ENCODE results near the gene CARNS1. TPM values are rescaled to one million over a fixed set of nuclear protein-coding genes. Genes with fewer than 3 reads are reported as not detected.

CARNS1 gene
- total and polyA plus RNA-seq, 2 of the 13 experiments (the other 11 are each of a cell fraction or from before 2014, with no cell fraction given) = not detected

- 0 out of 2 replicates have a peak, but pooled peaks have one; percentile 55 for TF ChIP-seq ATF7-NPFF (CRISPR knock-in tag; IDR thresholded peaks at IDR 0.05; ENCODE audit: low read depth)
- TF ChIP-seq FLYWCH1 (CRISPR knock-in tag; IDR thresholded peaks at IDR 0.05) = no peak
- TF ChIP-seq HNRNPLL (IDR thresholded peaks at IDR 0.05; ENCODE audit: low read depth, low read length, poor library complexity, severe bottlenecking) = peak; percentile 82
- no peak for TF ChIP-seq LCORL (IDR thresholded peaks at IDR 0.05)
- peak; percentile 59 for TF ChIP-seq LCORL (CRISPR knock-in tag; IDR thresholded peaks at IDR 0.05)
- TF ChIP-seq ZNF776 (CRISPR knock-in tag; IDR thresholded peaks at IDR 0.05) = no peak
- TF ChIP-seq PCBP1 (IDR thresholded peaks at IDR 0.05; ENCODE audit: borderline replicate concordance, low read depth, low read length) = no peak
- TF ChIP-seq HOXD1 (CRISPR knock-in tag; IDR thresholded peaks at IDR 0.05) = peak; percentile 79; the same call in 1 of the 2 replicates
- TF ChIP-seq SRSF1 (optimal IDR thresholded peaks at IDR 0.05; ENCODE audit: low read depth, low read length) = peak; percentile 66
- TF ChIP-seq MTF1 (CRISPR knock-in tag; IDR thresholded peaks at IDR 0.05) = peak; percentile 56; the same call in 1 of the 2 replicates
- TF ChIP-seq ARID4A (CRISPR knock-in tag; IDR thresholded peaks at IDR 0.05; ENCODE audit: borderline replicate concordance) = peak; percentile 95
- peak; percentile 65; the same call in 1 of the 2 replicates for TF ChIP-seq ZNF12 (CRISPR knock-in tag; IDR thresholded peaks at IDR 0.05)
- TF ChIP-seq ZHX1 (CRISPR knock-in tag; IDR thresholded peaks at IDR 0.05; ENCODE audit: low read depth) = peak; percentile 87; the same call in 1 of the 2 replicates
- peak; percentile 82; the same call in 1 of the 2 replicates for TF ChIP-seq ZNF232 (CRISPR knock-in tag; IDR thresholded peaks at IDR 0.05; ENCODE audit: borderline replicate concordance)
- TF ChIP-seq POLR2A (IDR thresholded peaks at IDR 0.05; ENCODE audit: insufficient read depth in 1 of 2, low read depth in 2 of 2, low read length in 2 of 2) = peak; percentile 80
- TF ChIP-seq ELK4 (CRISPR knock-in tag; IDR thresholded peaks at IDR 0.05; ENCODE audit: borderline replicate concordance) = peak; percentile 89; the same call in 1 of the 2 replicates
These were observed 12.8 kb downstream of the CARNS1 start, which contains the start of gene RPS6KB2 (continued) for GRCh38 chr11:67428052-67429001.
